Activated CD8-positive, alpha-beta memory T cell treated with anti-CD3 and anti-CD28 coated beads, Interleukin-2, amount 50 U/mL, for 1 hour (primary cell): ENCODE results near the gene CCDC106.

Source experiments
- DNase-seq: peaks from one replicate; pipeline ENCODE4 v3.0.0-alpha.2; 2020; ENCODE audit errors: extremely low read depth

Gene CCDC106

GRCh38 chr19:55696301-55697068, 48.5 kb downstream of the CCDC106 start:
- DNase-seq, result no peak

- no peak for DNase-seq
These were observed 49.0 kb downstream of the CCDC106 start for GRCh38 chr19:55697069-55697440.

DNA sequence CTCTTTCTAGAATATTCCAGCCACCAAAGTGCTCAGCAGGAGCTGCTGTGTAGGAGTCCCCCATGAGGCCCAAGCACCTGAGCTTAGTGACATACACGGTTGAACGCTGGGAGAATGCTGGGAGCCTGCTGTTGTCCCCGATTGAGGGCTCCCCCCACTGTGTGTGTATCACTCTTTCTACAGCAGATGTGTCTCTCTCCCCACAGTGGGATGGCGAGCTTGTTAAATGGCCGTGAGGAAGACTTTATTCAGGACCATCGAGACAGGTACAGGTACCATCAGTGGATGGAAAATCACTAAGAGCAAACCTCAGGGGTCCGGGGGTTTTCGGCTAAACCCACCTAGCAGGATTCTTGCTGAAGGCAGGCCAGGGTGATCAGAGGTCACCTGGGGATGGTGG, 49.7 kb downstream of the CCDC106 start:
- no peak for DNase-seq

- DNase-seq, result no peak
These were observed 50.2 kb downstream of the CCDC106 start for GRCh38 chr19:55698256-55698655.

GRCh38 chr19:55699221-55699620, 51.2 kb downstream of the CCDC106 start:
- DNase-seq, result no peak

DNA sequence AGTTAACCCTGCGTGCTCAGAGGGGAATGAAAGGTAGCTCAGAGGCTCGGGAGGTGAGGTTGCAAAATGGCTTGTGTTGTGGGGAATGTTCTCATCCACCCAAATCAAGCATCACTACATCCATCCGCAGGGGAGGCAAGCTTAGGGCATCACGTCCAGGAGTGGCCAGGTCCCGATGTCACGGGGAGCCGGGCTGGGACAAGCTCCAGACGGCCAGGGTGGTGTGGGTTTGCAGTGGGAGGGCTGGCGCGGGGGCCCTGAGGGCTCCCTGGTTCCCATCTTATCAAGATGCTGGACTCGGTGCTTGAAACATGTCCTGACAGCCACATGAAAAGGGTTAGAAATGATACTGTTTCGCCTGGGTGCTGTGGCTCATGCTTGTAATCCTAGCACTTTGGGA, 52.8 kb downstream of the CCDC106 start:
- DNase-seq, result no peak

- DNase-seq, result no peak
These were observed 54.2 kb downstream of the CCDC106 start for GRCh38 chr19:55702131-55702627.
